H9 (cell line): ENCODE data around the gene FREY1. TPM values are rescaled to one million over a fixed set of nuclear protein-coding genes. Genes with fewer than 3 reads are reported as not detected.

Source experiments
- DNase-seq: peaks from one replicate; pipeline ENCODE4 v3.0.0-alpha.2; 2017
- H2AFZ ChIP-seq: one replicate; pipeline ENCODE4 v1.6.1; 2013; ENCODE audit warnings: mild to moderate bottlenecking, low read length, control low read depth, moderate library complexity
- H2AK5ac ChIP-seq: 2 replicates; pipeline ENCODE4 v1.6.1; 2013; ENCODE audit warnings: low read length, control low read depth, mixed read lengths; ENCODE audit not compliant: insufficient read length
- H2BK120ac ChIP-seq: one replicate; pipeline ENCODE4 v1.6.1; 2013; ENCODE audit warnings: low read depth, mild to moderate bottlenecking, low read length, control low read depth, inconsistent platforms; ENCODE audit not compliant: poor library complexity, severe bottlenecking
- H2BK12ac ChIP-seq: 2 replicates; pipeline ENCODE4 v1.6.1; 2013; ENCODE audit warnings: low read length, control low read depth, mixed read lengths, low read depth; ENCODE audit not compliant: insufficient read length
- H2BK15ac ChIP-seq: 2 replicates; pipeline ENCODE4 v1.6.1; 2013; ENCODE audit warnings: low read depth, low read length, control low read depth
- H2BK20ac ChIP-seq: one replicate; pipeline ENCODE4 v1.6.1; 2013; ENCODE audit warnings: low read depth, mild to moderate bottlenecking, low read length, control low read depth, inconsistent platforms; ENCODE audit not compliant: poor library complexity, severe bottlenecking
- H2BK5ac ChIP-seq: 2 replicates; pipeline ENCODE4 v1.6.1; 2013; ENCODE audit warnings: low read length, control low read depth, mixed read lengths; ENCODE audit not compliant: insufficient read length
- H3K14ac ChIP-seq: 2 replicates; pipeline ENCODE4 v1.6.1; 2013; ENCODE audit warnings: low read length, control low read depth; ENCODE audit not compliant: insufficient read depth
- H3K18ac ChIP-seq: 2 replicates; pipeline ENCODE4 v1.6.1; 2013; ENCODE audit warnings: low read depth, mild to moderate bottlenecking, mixed read lengths, low read length, control low read depth; ENCODE audit not compliant: insufficient read length
- H3K23ac ChIP-seq: 2 replicates; pipeline ENCODE4 v1.6.1; 2013; ENCODE audit warnings: low read length, control low read depth, mixed read lengths, low read depth; ENCODE audit not compliant: insufficient read length
- H3K23me2 ChIP-seq: 2 replicates; pipeline ENCODE4 v1.6.1; 2013; ENCODE audit warnings: low read depth, mild to moderate bottlenecking, mixed read lengths, low read length, control low read depth; ENCODE audit not compliant: insufficient read length, poor library complexity, severe bottlenecking
- H3K27ac ChIP-seq: 2 replicates; pipeline ENCODE4 v1.5.1; 2013; ENCODE audit warnings: low read length, control low read depth, mixed read lengths, low read depth; ENCODE audit not compliant: insufficient read length
- H3K27me3 ChIP-seq: 2 replicates; pipeline ENCODE4 v1.6.1; 2013; ENCODE audit warnings: low read length, control low read depth, inconsistent platforms; ENCODE audit not compliant: insufficient read depth
- H3K4ac ChIP-seq: 2 replicates; pipeline ENCODE4 v1.6.1; 2013; ENCODE audit warnings: low read depth, mild to moderate bottlenecking, control low read depth, inconsistent platforms, low read length, moderate library complexity
- H3K4me1 ChIP-seq: 2 replicates; pipeline ENCODE4 v1.6.1; 2013; ENCODE audit warnings: low read length, control low read depth, inconsistent platforms; ENCODE audit not compliant: insufficient read depth
- H3K4me2 ChIP-seq: 2 replicates; pipeline ENCODE4 v1.6.1; 2013; ENCODE audit warnings: low read length, control low read depth, mixed read lengths; ENCODE audit not compliant: insufficient read length, insufficient read depth
- H3K56ac ChIP-seq: 2 replicates; pipeline ENCODE4 v1.6.1; 2013; ENCODE audit warnings: low read depth, mild to moderate bottlenecking, mixed read lengths, low read length, control low read depth; ENCODE audit not compliant: insufficient read length
- H3K79me1 ChIP-seq: 2 replicates; pipeline ENCODE4 v1.6.1; 2013; ENCODE audit warnings: low read depth, mild to moderate bottlenecking, moderate library complexity, low read length, control low read depth, inconsistent platforms; ENCODE audit not compliant: insufficient read depth, poor library complexity, severe bottlenecking
- H3K79me2 ChIP-seq: 2 replicates; pipeline ENCODE4 v1.6.1; 2013; ENCODE audit warnings: low read length, control low read depth, inconsistent platforms; ENCODE audit not compliant: insufficient read depth
- H3K9ac ChIP-seq: 2 replicates; pipeline ENCODE4 v1.6.1; 2013; ENCODE audit warnings: low read length, control low read depth, mixed read lengths; ENCODE audit not compliant: insufficient read length; ENCODE audit errors: extremely low read depth
- H3K9me3 ChIP-seq: one replicate; pipeline ENCODE4 v1.6.1; 2013; ENCODE audit warnings: low read depth, low read length, inconsistent platforms; ENCODE audit not compliant: control insufficient read depth
- H3T11ph ChIP-seq: one replicate; pipeline ENCODE4 v1.6.1; 2013; ENCODE audit warnings: mild to moderate bottlenecking, low read length, control low read depth, inconsistent platforms
- H4K20me1 ChIP-seq: one replicate; pipeline ENCODE4 v1.6.1; 2013; ENCODE audit not compliant: control insufficient read depth, insufficient read length, insufficient read depth
- H4K5ac ChIP-seq: 2 replicates; pipeline ENCODE4 v1.6.1; 2013; ENCODE audit warnings: low read depth, mild to moderate bottlenecking, mixed read lengths, low read length, control low read depth; ENCODE audit not compliant: insufficient read length
- H4K8ac ChIP-seq: replicated peaks from 2 replicates; pipeline ENCODE4 v1.6.1; 2013; ENCODE audit warnings: low read length, control low read depth, mixed read lengths, low read depth; ENCODE audit not compliant: insufficient read length
- H4K91ac ChIP-seq: 2 replicates; pipeline ENCODE4 v1.6.1; 2013; ENCODE audit warnings: low read depth, mild to moderate bottlenecking, moderate library complexity, mixed read lengths, low read length, control low read depth; ENCODE audit not compliant: insufficient read length
- H3K27ac Mint-ChIP-seq, 3 experiments: 2 replicates in 2 of 3; 3 replicates in 1 of 3; pipeline ENCODE4 v1.8.0; 2020 to 2021; ENCODE audit warnings: mixed read lengths in 3 of 3, mild to moderate bottlenecking in 1 of 3, moderate library complexity in 1 of 3
- H3K27me3 Mint-ChIP-seq: 2 replicates; pipeline ENCODE4 v1.8.0; 2021; ENCODE audit warnings: low read depth, mild to moderate bottlenecking, moderate library complexity, mixed read lengths
- H3K36me3 Mint-ChIP-seq, 3 experiments: 2 replicates in 2 of 3; 3 replicates in 1 of 3; pipeline ENCODE4 v1.8.0; 2020 to 2021; ENCODE audit warnings: low read depth in 3 of 3, mixed read lengths in 3 of 3; ENCODE audit not compliant: insufficient read depth in 1 of 3
- H3K4me1 Mint-ChIP-seq, 2 experiments: 2 replicates each; pipeline ENCODE4 v1.8.0; 2020; ENCODE audit warnings: mixed read lengths in 2 of 2
- H3K4me3 Mint-ChIP-seq, 2 experiments: 2 replicates in 1 of 2; 3 replicates in 1 of 2; pipeline ENCODE4 v1.8.0; 2020 to 2021; ENCODE audit warnings: mild to moderate bottlenecking in 2 of 2, mixed read lengths in 2 of 2, moderate library complexity in 1 of 2
- H3K9me3 Mint-ChIP-seq, 2 experiments: 2 replicates in 1 of 2; 3 replicates in 1 of 2; pipeline ENCODE4 v1.8.0; 2020; ENCODE audit warnings: mild to moderate bottlenecking in 2 of 2, mixed read lengths in 2 of 2, moderate library complexity in 1 of 2
- CTCF ChIP-seq: fragments of 200-600 bp; sonication (generic); conservative IDR thresholded peaks from 3 replicates; pipeline ENCODE4 v1.8.0; 2021; ENCODE audit warnings: antibody characterized with exemption, mild to moderate bottlenecking
- WGBS: extraction: QIAGEN DNeasy Blood & Tissue Kit; methylation state at CpG from one replicate; pipeline ENCODE4 v1.1.7; 2013; ENCODE audit warnings: missing lambda C conversion rate, low lambda C conversion rate, mixed read lengths; ENCODE audit not compliant: insufficient read length; ENCODE audit errors: extremely low coverage; 5-methylcytosine and 5-hydroxymethylcytosine counted together
- total RNA-seq: library from RNA; stranded (reverse); gene quantifications from 2 replicates; pipeline ENCODE4 v1.2.1, GENCODE V29; 2021

Gene FREY1
- total RNA-seq, 1 experiment from 2014 or later: 2.1 TPM

GRCh38 chr11:45930031-45930794 is 23.1 kb upstream of the FREY1 start:
- no peak overlapping the region for H4K8ac ChIP-seq
- no peak overlapping the region for H3K27ac ChIP-seq
- WGBS: no CpG with 5 or more reads among the region's 14 CpGs
- H3K9ac ChIP-seq: no peak overlapping the region
- H4K20me1 ChIP-seq: no peaks in the 10 kb centered on the region
- no peak overlapping the region for H4K5ac ChIP-seq
- H3K18ac ChIP-seq: no peak overlapping the region
- no peak overlapping the region for H2BK20ac ChIP-seq
- Mint-ChIP-seq H3K27ac (peak overlapping the region in 2 of 3 experiments; percentile 40 to 61; a peak in 3 of 7 replicates), H3K4me3 (no peak overlapping the region), H3K27me3 (no peaks in the 10 kb centered on the region), H3K4me1 (peaks cover 5 to 11% of the 10 kb centered on the region in 2 experiments; a peak in 1 of 4 replicates), H3K36me3 (peaks cover 12 to 68% (median 67%) of the 10 kb centered on the region in 3 experiments), H3K9me3 (no peaks in the 10 kb centered on the region)
- H3K23ac ChIP-seq: no peak overlapping the region
- H4K91ac ChIP-seq: no peak overlapping the region
- no peak overlapping the region for H2BK12ac ChIP-seq
- H3K4ac ChIP-seq: no peak overlapping the region
- H2BK15ac ChIP-seq: no peak overlapping the region
- no peak overlapping the region for H3K4me2 ChIP-seq
- H3K23me2 ChIP-seq: no peaks in the 10 kb centered on the region
- H3K79me2 ChIP-seq: no peaks in the 10 kb centered on the region
- no peak overlapping the region for H2BK120ac ChIP-seq
- H2AFZ ChIP-seq: no peak overlapping the region
- peak; percentile 36 for DNase-seq
- no peak overlapping the region for H2BK5ac ChIP-seq
- no peak overlapping the region for H2AK5ac ChIP-seq
- no peaks in the 10 kb centered on the region for H3K4me1 ChIP-seq
- H3K9me3 ChIP-seq: no peaks in the 10 kb centered on the region
- H3K56ac ChIP-seq: no peak overlapping the region
- TF ChIP-seq CTCF: no peak
- H3K14ac ChIP-seq: no peak overlapping the region
- H3K79me1 ChIP-seq: no peaks in the 10 kb centered on the region
- H3K27me3 ChIP-seq: no peaks in the 10 kb centered on the region
- no peak overlapping the region for H3T11ph ChIP-seq
